Activated CD4-positive, CD25-positive, alpha-beta regulatory T cell treated with anti-CD3 and anti-CD28 coated beads, Interleukin-2, amount 50 U/mL, for 16 hours (primary cell): Measurements from ENCODE around the gene PIGS.
"Not testable (repeated sequence)": the region's sequence is repeated elsewhere in the genome, so short reads cannot be mapped to it uniquely, and the experiment has no call there.

Source experiments
- DNase-seq: peaks from one replicate; pipeline ENCODE4 v3.0.0-alpha.2; 2020; ENCODE audit warnings: low read depth, low spot score

Gene PIGS

DNA sequence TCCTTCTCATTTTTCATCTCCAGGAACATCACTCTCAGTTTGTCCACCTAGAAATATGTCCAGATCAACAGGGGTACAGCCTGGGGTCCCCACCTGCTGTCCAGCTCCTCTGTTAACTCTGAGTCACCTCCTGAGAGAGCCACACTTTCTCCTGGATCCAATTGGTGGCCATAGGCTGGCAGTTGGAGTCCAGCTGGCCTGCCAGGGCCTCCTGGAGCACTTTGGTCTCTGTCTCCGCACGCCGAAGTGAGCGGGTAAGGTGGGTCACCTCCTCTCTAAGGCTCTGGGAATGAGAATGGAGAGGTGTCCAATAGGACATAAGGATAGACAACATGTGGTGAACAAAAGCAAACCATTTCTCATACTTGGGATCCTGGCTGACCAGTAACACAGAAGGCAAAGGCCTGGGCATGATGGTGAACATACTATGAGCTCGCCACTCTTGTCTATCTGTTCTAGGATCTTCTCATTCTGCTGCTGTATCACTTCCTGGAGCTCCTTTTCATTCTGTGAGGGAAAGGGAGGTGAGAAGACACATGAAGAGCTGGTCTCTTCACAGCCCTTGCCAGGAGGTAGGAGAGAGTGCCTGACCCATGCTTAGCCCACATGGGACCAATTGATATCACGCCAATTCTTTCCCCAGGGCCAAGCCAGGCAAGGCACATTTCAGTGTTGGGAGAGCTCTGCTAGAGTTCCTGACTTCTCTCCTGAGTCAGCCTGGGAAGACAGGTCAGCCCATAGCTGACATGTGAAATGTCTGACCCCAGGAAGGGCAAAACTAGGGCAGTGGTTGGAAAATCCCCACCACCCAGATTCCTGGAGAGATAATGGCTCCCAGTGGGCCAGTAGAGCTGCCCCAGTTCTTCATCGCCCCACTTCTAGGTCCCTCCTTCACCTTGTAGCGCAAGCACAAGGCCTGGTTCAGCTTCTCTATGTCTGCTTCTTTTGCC is 7.2 kb upstream of the PIGS start:
- DNase-seq: no peak

DNA sequence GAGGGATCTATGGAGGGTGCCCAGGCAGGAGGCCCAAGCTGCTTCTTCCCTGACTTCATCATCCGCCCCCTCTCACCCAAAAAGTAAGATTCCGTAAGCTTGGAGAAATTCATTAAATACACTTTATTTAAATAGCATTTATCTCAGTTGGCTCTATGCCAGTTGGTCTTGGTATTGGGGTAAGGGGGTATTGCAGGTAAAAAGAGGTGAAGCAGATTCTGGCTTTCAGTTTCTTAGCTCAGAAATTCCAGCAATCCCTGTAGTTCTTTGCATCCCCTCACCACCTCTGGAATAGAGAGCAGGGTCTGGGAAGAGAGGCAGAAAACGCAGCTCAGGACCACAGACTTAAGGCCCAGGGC is 6.1 kb upstream of the PIGS start:
- DNase-seq: no peak

DNA sequence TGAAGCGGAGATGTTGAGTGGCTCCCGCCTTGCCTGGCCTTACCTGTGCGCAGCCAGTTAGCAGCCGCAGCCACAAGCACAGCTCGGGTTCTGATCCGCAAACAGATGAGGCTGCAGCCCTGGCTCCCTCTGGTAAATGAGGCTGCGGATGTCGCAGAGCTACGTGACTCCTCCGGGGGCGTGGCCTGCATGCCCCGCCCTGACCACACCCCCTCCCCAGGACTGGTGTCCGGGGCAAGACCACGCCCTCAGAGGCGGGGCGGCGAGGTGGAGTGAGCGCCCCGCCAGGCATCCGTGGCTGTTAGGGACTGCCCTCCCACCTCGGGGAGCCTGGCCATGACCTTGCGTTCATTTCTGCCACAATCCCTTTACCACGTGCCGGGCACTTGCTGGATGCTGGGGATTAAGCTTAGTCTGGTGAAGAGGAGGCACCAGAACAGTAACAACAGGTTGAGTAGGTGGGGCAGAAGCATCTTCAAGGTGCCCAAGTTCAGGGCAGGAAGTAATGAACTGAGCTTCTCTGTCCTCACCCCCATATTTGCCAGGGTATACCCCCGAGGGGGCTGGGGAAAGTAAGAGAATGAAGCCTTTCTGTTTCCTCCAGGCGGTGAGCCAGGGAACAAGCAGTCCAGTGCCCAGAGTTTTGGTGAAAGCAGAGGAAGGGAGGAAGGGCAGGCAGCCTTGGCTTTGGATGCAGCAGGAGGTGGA is 5.6 kb upstream of the PIGS start, which contains the start of gene ALDOC:
TSS of gene ALDOC (minus strand) at position 138 of the 708 bp plus-strand sequence. CDS start 1,363 bp downstream, outside the sequence.
- peak; percentile 93 for DNase-seq

DNA sequence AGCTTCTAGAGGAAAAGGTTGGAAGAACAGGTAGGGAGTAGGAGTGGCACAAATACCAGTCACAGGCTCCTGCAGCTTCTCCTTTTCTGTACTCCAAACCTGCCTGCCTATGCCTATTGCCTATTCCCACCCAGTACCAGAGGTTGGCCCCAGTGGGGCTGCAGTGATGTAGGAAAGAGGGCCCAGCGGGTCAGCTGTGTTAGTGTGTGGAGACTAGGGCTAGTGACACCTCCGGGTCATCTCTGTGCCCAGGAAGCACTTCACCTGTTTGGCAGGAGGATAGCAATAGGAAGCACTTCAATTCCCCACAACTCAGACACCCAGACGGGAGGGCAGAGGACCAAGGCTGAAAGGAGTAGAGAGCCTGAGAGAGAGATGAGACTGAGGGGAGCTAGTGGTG is 4.7 kb upstream of the PIGS start:
- not testable (repeated sequence) for DNase-seq

DNA sequence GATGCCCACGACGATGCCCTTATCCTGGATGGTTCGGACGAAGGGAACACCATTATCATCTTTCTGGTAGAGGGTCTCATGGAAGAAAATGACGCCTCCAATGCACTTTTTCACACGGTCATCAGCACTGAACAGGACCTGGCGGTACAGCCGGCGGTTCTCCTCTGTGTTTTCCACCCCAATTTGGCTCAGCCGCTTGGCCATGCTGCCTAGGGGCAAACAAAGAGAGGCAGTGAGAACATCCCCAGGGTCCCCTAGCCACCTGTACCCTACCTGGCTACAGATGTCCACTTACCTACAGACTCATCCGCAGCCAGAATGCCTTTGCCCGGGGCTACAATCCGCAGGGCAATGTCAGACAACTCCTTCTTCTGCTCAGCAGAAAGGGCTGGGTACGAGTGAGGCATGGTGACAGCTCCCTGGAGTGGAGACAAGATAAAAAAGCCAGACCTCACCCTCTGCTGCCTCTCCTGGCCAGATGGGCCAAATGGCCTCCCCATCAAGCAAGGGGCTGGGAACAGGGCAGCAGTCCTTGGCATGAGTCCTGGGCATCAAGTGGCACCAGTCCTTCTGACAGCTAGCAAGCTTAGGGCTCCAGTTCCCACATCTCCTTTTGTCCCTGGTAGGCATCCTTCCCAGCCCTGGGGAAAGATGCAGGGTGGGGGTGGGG is 3.9 kb upstream of the PIGS start:
- DNase-seq: no peak

DNA sequence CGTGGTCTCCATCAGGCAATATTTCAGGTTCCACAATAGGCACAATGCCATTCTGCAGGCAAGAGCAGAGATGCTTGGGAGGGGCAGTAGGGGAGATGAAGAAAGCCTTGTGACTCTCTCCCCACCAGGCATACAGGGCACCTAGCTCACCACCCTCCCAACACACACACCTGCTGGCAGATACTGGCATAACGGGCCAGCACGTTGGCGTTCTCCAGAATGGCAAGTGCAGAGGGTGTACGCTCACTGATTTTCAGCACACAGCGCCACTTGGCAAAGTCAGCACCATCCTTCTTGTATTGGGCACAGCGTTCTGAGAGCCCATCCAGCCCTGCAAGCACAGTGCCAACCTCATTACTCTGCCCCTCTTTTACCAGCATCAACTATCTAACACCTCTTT is 3.2 kb upstream of the PIGS start:
- DNase-seq: no peak

DNA sequence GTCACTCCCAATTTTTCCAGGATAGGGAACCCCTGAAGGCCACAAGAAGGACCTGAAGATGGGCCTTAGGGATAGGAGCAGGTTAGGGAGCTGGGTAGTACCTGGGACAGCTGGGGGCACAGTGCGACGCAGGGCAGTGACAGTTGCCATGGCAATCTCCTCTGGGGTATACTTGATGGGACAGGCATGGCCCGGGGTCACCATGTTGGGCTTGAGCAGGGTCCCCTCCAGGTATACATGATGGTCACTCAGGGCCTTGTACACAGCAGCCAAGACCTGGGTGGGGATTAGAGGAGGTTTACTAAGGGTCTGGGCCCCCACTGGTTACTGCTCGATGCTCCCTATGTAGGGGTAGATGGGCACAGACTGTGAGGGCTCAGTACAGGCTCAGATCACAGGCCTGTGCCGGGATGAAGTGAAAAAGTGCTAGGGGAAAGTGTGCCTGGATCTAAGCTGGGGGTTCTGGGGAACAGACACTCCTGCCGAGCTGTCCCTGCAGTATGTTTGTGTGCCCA is 2.7 kb upstream of the PIGS start:
- DNase-seq: no peak

DNA sequence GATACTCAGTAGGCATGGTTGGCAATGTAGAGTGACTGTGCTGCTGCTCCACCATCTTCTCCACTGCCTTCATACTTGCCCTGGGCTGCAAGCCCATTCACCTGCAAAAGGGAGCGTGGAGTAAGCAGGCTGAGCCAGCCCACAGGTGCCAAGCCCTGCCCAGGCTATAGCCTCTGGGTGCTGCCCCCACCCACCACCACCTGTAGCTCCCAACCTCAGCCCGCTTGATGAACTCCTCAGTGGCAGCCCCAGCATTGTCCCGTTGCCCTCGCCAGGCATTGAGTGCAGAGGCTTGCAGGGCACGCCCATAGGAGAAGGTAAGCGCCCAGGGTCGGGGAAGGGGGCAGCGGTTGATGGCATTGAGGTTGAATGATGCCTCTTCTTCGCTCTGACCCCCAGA is 2.2 kb upstream of the PIGS start:
- no peak for DNase-seq

DNA sequence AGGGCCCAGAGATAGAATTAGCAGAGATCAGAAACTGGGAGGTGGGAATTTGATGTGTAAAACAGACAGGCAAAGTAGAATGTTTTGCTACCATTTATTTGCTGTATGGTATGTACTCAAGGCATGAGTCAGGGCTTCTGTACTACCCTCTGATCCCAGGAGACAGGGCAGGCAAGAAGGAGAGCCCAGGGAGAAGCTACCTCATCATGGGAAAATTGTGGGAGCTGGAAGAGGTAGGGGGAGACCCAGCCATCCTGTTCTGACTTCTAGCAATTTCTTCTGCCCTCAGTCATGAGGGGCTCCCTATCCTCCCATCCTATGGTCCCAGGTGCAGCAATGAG is 1.7 kb upstream of the PIGS start:
- DNase-seq: no peak

DNA sequence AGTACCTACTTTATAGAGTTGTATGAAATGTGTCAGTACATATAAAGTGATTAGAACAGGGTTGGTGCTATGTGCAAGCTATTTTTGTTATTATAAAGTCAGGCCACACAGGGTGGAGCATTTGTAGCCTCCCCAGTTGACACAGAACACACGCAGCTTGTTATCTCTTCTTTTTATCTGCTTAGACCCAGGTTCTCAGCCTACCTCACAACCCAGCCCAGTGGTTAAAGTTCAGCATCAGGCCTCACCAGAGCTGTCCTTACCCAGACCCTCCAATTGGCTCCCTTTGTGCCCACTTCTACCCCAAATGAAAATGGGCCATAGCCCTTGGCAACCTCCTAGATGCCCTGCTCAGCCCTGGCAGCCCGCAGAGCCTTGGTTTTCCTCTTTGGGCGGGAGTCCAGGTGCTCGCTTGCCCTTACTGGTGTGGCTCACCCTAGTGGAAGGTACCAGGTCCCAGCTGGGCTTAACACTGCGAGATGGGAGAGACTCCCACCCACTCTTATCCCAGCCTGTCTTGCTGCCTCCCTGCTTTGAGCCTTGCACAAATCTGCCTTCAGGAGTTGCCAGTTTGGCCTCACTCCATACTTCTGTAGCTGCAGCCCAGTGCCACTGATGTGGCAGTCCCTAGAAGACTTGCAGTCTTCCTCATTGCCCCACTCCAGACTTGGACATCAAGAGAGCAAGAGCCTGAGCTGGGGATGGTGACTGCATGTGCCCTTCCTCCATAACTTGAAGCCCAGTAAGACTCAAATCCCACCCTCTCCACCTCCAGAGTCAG is 1.1 kb upstream of the PIGS start:
- no peak for DNase-seq

DNA sequence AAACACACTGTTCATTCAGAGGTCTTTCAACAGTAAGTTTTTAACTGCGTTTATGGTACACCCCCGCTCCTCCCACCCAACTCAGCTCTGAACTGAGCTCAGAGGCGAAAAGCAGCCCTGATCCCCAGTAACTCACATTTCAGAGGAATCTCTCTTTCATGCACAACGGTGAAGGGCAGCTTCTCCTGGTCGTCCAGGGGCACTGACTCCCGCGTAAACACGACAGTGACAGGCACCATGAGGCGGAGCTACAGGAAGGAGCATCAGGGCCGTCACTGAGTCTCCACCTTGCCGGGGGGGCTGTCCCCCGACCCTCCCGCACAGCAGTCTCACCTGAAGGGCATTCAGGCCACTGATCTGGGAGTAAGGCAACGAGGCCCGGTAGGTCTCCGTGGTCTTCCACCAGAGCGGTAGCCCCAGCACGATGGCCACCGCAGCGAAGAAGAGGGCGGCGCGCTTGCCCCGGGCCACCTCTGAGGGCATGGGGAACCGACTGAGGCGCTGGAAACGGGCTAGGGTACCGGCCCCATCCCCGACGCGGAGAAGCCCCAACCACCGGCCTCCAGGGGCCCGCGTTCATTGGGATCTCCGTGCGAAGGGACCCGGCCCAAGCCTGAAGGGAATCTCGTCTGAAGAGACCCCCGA is 486 bp downstream of the PIGS start:
- no peak for DNase-seq

DNA sequence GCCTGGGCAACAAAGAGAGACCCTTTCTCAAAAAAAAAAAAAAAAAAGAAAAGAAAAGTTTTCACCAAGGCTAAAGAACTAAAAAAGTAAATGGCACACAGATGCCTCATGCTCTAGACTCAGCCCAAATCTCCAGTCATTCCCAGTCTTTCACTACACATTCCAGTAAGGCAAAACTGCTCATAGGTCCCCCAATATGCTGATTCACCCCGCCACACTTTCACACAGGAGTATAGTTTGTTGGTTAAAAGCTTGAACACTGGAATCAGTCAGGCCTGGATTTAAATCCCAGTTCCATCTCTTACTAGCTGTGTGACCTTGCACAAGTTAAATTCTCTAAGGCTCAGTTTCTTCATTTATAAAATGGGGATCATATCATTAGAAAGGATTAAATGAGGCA is 1.9 kb downstream of the PIGS start:
- DNase-seq: no peak

DNA sequence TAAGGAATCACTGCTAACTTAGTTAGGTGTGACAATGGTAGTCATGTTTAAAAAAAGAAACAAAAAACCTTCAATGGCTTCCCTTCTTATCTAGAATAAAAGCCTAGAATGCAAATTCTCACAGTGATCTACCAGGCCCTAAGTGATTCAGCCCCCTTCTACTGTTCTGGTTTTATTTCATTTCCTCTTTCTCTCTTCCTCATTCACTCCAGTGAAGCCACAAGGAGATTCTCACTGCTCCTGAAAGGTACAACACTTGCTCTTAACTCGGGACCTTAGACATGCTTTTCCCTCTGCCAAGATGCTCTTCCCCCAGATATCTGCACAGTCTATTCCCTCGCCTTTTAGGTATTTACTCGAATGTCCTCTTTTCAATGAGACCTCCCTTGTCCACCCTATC is 3.7 kb downstream of the PIGS start:
- no peak for DNase-seq

DNA sequence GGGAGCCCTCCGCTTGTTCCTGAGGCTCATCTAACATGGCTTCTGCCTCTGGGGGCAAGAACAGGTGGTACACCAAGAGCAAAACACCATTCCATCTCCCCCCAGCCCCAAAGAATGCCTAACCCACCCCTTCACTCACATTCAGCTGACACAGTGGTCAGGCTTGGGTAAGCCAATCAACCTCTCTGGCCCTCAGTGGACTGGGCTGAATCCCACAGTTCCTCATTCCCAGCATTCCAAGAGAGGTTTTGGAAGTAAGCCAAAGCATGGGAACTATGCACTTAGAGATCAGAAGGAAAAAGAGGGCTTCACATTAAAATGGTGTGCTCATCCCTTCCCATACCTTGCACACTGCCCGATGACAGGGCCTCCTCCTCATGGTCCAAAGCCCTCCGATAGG is 7.8 kb downstream of the PIGS start:
- no peak for DNase-seq

DNA sequence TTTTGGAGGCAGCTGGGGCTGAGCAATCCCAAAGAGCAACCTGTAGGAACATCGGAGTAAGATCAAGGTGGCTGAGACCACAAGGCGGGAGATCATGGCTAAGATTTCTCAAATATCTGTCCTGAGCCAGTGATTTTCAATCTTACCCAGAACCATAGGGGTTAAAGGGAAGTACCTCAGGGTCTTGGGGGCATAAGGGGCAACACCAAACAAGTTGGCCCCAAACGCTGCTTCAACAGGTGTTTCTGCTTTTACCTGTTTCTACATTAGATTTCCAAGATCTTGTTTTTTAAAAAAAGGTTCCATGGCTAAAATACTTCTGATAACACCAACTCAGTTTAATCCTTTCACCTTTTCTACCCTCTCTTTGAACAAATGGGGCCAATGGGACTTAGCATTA is 16.3 kb downstream of the PIGS start:
- DNase-seq: no peak

DNA sequence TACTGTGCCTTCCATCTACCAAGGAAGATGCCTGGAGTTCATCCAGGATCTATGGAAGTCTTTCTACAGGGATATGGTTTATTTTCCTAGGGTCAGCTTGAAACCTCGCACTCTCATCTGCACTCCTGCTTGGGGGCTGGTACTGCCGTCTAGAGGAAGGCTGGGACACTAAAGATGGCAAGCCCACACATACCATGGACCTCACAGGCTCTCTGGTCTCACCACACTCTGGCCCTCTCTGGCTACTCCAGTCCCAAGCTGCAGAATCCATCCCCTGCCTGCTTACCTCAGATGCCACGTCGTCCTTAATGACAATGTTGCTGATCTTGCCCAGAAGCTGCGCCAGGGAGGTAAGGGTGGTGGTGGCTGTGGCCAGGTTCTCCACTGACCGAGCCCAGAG is 16.8 kb downstream of the PIGS start:
- DNase-seq: no peak

DNA sequence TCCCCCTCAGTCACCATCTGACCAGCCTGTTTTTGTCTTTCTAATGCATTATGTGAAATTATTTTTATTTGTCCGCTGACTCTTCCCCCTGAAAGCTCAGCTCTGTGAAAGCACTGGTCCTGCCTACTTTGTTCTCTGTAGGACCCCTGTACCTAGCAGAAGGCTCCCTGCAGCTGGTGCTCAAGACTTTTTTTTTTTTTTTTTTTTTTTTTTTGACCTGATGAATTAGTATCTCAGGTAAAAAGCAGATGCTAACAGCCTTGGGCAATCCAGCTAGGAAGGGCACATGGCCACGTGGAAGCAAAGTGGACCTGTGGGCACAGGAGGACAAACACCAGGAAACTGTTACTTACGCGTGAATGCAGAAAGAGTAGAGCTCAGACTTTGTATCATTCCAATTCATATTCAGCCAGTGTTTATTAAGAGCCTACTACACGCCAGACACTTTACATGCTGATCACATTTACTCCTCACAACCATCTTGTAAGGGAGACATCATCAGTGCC is 18.3 kb downstream of the PIGS start:
- DNase-seq: no peak

DNA sequence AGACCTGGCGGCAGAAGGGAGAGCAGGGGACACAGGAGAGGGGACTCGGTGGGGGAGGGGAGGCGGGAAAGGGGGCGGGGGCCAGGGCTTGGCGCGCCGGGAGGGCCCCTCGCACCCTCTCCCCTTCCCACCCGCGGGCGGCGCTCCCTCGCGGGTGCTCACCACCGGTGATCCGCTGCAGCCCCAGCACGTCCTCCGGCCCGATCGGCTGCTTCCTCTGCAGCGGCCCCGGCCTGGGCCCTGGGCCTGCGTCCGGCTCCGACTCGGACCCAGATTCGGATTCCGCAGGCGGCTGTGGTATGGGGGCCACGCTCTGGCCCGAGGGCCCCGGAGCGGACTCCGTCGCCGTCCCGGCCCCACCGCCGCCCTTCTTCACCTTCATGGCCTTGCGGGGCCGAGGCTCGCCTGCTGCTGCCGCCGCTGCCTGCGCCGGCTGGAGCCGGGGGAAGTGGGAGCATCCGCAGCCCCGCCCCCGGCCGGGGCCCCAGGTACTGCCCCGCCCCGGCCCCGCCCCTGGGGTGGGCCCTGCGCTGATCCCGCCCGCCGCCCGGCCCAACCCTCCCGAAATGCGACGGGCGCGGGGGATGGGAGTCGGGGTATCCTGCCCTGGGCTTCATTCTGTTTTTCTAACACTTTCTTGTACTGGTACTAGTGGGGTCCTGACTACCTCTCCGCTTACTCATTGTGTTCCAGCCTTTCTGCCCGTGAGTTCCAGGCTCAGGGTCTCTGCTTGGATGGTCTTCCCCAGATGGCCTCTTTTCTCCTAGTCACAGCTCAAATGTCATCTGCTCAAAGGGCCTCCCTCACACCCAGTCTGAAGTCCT is 18.9 kb downstream of the PIGS start, which contains the start of gene UNC119:
TSS of gene UNC119 (minus strand) at position 449 of the 824 bp plus-strand sequence. CDS start at position 382, 67 bp downstream.
- DNase-seq: peak; percentile 48

DNA sequence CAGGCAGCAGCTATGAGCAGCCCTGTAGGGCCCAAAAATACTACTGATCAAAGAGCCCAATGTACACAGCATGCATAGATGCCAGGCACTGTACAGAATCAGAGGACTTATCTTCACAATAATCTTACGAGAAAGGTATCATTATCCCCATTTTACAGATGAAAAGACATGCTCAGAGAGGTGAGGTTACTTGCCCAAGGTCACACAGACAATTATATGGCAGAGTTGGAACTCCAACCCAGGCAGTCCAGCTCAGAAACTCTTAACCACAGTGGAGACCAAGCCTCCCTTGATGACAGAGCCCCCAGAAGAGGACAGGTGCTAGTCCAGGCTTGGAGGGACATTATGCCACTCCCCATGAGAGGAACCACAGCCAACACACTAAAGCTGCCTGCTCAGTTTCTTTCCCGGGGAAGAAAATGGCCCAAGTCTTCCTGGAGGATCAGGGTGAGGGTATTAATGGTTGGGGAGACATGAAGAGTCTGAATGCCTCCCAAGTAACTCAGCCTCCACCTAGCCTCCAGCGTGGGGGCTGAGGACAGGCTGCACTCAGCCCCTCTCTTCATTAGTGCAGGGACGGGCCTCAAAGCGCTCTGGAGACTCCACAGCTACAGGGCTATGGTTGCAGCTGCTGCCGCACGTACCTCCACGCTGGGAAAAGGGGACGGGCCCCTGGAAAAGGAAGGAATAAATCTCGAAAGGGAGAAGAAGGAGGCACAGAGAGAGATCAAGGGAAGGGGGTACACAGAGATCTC is 19.7 kb downstream of the PIGS start:
- DNase-seq: no peak
